Measurements from ENCODE around the gene VARS2.
"Not testable (repeated sequence)": the region's sequence is repeated elsewhere in the genome, so short reads cannot be mapped to it uniquely, and the experiment has no call there.

VARS2 gene

DNA sequence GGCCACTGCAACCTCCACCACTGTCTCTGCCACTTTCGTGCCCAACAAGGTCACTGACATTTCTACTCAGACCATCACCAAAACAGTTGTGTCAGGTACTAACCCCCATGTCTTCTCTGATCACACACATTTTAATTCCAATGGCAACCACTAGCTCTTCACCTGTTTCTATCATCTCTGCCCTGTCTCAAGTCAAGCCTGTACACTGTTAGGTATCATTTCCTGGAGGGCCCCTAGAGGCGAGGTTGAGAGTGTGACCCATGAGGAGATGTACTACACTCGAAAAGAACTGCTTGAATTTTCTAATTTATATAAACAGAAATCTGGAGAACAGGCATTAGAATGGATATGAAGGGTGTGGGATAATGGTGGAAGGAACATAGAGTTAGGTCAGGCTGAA lies 52.1 kb downstream of the VARS2 start:
- DNase-seq: no peak

DNA sequence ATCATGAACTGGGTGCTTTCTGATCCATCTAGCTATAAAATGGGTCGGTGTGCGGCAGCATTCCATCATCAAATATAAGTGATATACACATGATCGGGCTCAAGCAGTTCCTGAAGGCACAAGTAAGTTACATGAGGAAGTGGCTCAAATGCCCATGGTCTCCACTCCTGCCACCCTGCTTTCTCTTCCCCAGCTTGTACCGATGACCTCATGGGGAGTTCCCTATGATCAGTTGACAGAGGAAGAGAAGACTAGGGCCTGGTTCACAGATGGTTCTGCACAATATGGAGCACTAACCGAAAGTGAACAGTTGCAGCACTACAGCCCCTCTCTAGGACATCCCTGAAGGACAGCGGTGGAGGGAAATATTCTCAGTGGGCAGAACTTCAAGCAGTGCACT lies 55.1 kb downstream of the VARS2 start:
- DNase-seq: not testable (repeated sequence)

DNA sequence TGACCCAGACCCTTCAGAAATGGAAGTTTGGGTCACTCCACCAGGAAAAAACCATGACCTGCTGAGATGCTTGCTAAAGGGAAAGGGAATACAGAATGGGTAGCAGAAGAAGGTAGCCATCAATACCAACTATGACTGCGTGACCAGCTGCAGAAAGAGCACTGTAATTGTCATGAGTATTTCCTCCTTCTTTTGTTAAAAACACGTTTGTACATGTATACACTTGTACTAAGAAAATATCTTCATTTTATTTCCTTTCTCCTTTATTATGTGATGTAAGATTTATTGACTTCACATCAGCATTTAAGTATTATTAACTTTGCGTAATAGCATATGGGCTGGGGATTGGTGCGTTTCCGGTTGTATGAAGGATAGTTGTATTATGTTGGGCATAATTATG lies 56.9 kb downstream of the VARS2 start:
- DNase-seq: no peak

DNA sequence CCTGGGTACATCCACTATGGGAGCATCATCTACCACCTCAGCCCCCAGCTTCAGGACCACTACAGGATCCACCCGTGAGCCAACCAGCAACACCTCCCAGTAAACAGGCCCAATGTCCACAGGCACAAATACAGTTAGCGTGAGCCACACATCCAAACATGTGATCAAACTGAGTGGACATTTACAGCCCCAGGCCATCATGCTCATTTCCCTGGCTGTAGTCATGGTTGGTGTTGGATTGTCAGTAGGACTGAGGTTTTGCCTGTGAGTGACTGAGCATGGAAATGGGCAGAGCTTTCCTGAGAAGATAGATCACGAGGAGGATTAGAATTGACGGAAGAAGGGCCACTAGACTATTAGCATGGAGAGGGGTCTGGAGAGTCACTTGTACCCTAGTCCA lies 58.8 kb downstream of the VARS2 start:
- no peak for DNase-seq

DNA sequence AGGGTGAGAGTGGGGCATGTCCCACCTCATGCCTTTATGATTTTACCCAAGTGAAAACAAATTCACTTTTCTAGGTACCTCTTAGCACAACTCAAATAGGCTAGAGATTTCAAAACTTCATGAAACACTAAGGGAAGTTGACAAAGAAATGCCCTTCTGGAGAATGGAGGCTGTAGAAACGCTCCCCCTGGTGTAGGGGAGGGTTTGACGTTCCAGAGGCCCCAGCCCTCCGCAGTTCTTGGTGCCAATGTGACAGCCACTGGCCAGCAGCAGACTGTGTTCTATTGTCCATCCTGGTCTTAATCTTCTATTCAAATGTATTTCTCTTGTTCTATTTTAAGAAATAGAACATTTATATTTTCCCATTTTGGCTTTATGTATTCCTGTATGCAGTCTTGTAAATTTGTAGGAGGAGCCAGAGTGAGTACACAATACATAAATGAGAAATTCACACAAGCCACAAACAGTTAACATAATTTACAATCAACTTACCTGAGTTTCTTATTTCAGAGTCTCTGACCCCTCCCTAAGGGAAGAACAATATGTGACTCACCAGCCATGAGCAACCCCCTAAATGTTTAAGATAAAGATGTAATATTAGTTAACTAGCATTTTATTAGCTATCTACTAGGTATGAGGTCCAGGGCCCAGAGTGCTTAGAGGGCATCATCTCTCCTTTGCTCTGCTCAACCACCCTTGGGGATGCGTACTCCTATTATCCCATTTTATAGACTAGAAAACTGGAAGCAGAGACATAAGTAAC lies 60.6 kb downstream of the VARS2 start:
- no peak for DNase-seq
